Fibroblast of peridontal ligament (primary cell): Measurements from ENCODE around the gene PGAP2.
"Not testable (repeated sequence)": the region's sequence is repeated elsewhere in the genome, so short reads cannot be mapped to it uniquely, and the experiment has no call there.

Experiments
- DNase-seq: peaks from one replicate; pipeline ENCODE4 v3.0.0-alpha.2; 2010; ENCODE audit errors: extremely low read depth

The PGAP2 gene

GRCh38 chr11:3807909-3808860, at the start of gene PGAP2:
Gene PGAP2, plus strand, starts transcription at chr11:3808560. Its CDS starts 2,700 bp downstream, at chr11:3811260.
- peak; percentile 45 for DNase-seq

DNA sequence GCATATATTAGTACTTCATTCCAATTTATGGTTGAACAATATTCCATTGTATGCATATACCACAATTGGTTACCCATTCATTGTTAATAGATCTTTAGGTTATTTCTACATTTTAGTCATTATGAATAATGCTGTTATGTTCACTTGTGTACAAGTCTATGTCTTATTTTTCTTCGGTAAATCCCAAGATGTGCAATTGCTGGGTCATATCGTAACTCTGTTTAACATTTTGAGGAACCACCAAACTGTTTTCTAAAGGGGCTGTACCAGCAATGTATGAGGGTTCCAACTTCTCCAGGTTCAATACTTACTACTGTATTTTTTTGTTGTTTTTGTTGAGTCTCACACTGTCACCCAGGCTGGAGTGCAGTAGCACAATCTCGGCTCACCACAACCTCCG, 44.1 kb upstream of the PGAP2 start:
- no peak for DNase-seq

- DNase-seq = not testable (repeated sequence)
These were observed 41.5 kb upstream of the PGAP2 start for GRCh38 chr11:3766836-3767235.

GRCh38 chr11:3767536-3767935, 40.8 kb upstream of the PGAP2 start:
- no peak for DNase-seq

GRCh38 chr11:3773180-3773579, 35.2 kb upstream of the PGAP2 start:
- no peak for DNase-seq

DNA sequence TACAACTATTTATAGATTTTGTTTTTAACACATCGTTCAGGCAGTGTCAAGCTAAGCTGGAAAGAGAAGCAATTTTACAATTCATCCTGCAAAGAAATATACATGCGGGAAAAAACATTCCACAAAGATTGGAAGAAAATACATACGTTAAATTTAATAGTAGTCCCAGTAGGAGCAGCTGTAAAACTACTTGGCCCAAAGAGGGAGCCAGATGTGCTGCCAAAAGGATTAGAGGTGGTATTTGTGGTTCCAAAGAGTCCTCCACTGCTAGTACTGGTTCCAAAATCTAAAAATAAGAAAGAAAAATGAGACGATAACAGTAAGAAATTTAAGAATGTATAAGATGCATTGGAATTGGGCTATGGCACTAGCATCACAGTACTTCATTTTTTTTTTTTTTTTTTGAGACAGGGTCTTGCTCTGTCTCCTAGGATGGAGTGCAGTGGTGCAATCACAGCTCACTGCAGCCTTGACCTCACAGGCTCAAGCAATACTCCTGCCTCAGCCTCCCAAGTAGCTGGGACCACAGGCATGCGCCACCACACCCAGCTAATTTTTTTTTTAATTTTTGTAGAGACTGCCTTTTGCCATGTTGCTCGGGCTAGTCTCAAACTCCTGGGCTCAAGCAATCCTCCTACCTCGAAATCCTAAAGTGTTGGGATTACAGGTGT, 32.5 kb upstream of the PGAP2 start:
- peak; percentile 51 for DNase-seq

- DNase-seq = peak; percentile 34
These were observed 26.9 kb upstream of the PGAP2 start for GRCh38 chr11:3781423-3781822.

DNA sequence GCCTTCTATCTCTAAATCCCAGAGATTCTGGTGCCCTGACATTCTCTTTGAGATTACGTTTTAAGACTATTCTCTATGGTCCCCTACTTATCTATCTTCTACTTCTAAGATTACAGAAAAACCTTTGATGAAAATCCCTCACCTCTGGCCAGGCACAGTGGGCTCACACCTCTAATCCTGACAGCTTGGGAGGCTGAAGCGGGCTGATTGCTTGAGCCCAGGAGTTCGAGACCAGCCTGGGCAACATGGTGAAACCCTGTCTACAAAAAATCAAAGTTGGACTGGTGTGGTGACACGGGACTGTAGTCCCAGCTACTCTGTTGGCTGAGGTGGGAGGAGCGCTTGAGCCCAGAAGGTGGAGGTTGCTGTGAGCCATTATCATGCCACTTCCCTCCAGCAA, 25.4 kb upstream of the PGAP2 start:
- DNase-seq = no peak

GRCh38 chr11:3783611-3784010, 24.7 kb upstream of the PGAP2 start:
- no peak for DNase-seq

GRCh38 chr11:3786781-3787428, 21.5 kb upstream of the PGAP2 start:
- peak; percentile 18 for DNase-seq

- not testable (repeated sequence) for DNase-seq
These were observed 14.0 kb upstream of the PGAP2 start for GRCh38 chr11:3794387-3794786.

DNA sequence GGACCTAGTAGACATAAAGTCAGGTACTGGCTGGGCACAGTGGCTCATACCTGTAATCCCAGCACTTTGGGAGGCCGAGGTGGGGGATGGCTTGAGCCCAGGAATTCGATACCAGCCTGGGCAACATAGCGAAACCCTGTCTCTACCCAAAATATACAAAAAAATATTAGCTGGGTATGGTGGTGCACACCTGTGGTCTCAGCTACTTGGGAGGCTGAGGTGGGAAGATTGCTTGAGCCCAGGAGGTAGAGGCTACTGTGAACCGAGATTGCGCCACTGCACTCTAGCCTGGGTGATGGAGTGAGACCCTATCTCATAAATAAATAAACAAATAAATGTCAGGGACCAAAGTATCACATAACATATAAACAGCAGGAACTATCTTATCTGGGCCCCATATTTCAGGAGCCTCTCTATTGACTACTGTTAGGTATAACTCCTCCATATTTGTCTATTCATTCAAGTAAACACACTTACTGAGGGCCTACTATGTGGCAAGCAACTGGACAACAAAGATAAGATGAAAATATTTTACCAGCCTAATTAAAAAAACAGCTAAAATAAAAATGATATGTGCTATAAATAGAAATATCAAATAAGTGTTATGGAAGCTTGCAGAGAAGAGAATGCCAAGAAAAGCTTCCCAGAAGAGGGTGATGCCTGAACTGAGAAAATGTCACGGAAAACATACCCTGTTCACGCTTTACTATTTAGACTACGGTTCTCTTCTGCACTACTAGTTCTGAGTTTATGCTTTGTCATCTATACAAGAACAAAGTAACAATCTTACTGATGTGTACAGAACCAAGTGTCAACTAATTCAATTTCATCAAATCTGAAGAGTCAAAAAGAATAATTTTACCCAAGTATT, 13.0 kb upstream of the PGAP2 start:
- DNase-seq = peak; percentile 9

DNA sequence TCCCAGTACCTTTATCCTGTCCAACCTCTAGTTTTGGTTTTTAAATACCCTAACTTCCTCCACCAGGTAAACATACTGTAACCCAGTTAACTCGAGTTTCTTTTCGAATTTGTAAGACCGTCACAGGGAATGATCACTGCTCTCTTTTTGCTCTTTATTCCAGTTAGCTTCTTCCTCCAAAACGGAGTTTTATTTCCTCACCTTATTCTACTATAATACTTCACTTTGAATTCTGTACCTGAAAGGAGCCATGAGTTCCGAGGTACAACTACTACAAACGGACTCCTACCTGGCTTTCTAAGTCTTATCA, 12.4 kb upstream of the PGAP2 start:
- DNase-seq = no peak

- peak; percentile 16 for DNase-seq
These were observed 12.0 kb upstream of the PGAP2 start for GRCh38 chr11:3796346-3796745.

- peak; percentile 14 for DNase-seq
These were observed 11.5 kb upstream of the PGAP2 start for GRCh38 chr11:3796801-3797328.

DNA sequence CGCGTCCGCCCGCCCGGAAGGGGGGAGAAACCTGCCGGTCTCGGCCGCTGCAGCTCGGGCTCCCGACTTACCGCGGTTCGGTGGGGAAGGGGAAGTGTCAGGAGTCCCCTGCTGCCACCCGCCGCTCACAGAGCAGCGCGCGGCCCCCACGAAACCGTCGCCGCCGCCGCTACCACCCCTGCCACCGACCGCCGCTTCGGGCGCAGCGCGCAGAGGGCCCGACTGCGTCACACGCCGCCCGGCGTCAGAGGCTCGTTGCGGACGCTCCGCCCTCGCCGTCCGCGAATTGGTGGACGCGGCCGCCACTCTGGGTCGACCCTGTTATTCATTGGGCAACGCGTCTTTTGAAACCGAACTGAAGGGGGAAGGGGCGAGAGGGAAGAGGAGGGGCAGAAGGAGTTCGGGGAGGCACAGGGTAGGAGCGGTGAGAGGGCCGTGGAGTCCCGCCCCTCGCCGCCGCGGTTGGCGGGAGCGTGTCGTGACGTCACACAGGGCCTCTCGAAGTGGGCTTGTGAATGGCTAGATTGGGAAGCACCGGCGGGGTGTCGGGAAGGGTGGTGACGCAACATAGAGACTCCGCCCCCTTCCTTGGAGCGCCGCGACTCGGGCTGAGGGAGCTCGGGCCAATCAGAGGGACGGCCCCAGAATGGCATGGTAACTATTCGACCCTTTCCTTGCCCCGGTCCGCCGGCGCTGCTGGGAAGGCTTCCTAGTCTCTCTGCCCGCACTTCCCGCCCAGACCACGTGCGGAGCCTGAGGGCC, 10.8 kb upstream of the PGAP2 start, which contains the start of gene NUP98:
TSS of gene NUP98 (minus strand) at position 226 of the 762 bp plus-strand sequence. CDS start 15,437 bp downstream, outside the sequence.
- peak; percentile 99 for DNase-seq

DNA sequence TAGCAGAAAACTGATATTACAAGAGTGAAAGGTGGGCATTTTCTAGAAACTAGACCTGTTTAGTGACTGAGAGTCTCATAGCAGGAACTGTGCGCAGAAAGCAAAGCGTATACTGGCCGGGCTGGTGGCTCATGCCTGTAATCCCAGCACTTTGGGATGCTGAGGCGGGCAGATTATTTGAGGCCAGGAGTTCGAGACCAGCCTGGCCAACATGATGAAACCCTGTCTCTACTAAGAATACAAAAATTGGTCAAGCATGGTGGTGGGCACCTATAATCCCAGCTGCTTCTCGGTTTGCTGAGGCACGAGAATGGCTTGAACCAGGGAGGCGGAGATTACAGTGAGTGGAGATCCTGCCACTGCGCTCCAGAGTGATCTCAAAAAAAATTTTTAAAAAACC, 9.2 kb upstream of the PGAP2 start:
- DNase-seq = no peak

GRCh38 chr11:3799873-3800272, 8.5 kb upstream of the PGAP2 start:
- no peak for DNase-seq

- peak; percentile 63 for DNase-seq
These were observed 6.2 kb upstream of the PGAP2 start for GRCh38 chr11:3802011-3802790.
